Adipocyte (in vitro differentiated cells): ENCODE results near the gene PSKH1.
"Not testable (repeated sequence)": the region's sequence is repeated elsewhere in the genome, so short reads cannot be mapped to it uniquely, and the experiment has no call there.

Source experiments
- DNase-seq: peaks from one replicate; pipeline ENCODE4 v3.0.0-alpha.2; 2015; ENCODE audit warnings: low read depth
- H3K27me3 ChIP-seq: replicated peaks from 2 replicates; pipeline ENCODE4 v1.7.0; 2013; ENCODE audit warnings: mild to moderate bottlenecking, low read length, moderate library complexity; ENCODE audit not compliant: control insufficient read depth, insufficient read depth
- H3K36me3 ChIP-seq: 2 replicates; pipeline ENCODE4 v1.7.0; 2013; ENCODE audit warnings: low read length, mild to moderate bottlenecking, moderate library complexity; ENCODE audit not compliant: control insufficient read depth, insufficient read depth, severe bottlenecking
- H3K4me1 ChIP-seq: 2 replicates; pipeline ENCODE4 v1.7.0; 2013; ENCODE audit warnings: mild to moderate bottlenecking, low read length, moderate library complexity; ENCODE audit not compliant: control insufficient read depth, insufficient read depth
- H3K4me3 ChIP-seq: 2 replicates; pipeline ENCODE4 v1.7.0; 2013; ENCODE audit warnings: mild to moderate bottlenecking, low read length, moderate library complexity
- H3K9ac ChIP-seq: 2 replicates; pipeline ENCODE4 v1.7.0; 2013; ENCODE audit warnings: mild to moderate bottlenecking, low read length, moderate library complexity
- H3K9me3 ChIP-seq: 2 replicates; pipeline ENCODE4 v1.7.0; 2013; ENCODE audit warnings: mild to moderate bottlenecking, low read length, moderate library complexity; ENCODE audit not compliant: control insufficient read depth

The PSKH1 gene

DNA sequence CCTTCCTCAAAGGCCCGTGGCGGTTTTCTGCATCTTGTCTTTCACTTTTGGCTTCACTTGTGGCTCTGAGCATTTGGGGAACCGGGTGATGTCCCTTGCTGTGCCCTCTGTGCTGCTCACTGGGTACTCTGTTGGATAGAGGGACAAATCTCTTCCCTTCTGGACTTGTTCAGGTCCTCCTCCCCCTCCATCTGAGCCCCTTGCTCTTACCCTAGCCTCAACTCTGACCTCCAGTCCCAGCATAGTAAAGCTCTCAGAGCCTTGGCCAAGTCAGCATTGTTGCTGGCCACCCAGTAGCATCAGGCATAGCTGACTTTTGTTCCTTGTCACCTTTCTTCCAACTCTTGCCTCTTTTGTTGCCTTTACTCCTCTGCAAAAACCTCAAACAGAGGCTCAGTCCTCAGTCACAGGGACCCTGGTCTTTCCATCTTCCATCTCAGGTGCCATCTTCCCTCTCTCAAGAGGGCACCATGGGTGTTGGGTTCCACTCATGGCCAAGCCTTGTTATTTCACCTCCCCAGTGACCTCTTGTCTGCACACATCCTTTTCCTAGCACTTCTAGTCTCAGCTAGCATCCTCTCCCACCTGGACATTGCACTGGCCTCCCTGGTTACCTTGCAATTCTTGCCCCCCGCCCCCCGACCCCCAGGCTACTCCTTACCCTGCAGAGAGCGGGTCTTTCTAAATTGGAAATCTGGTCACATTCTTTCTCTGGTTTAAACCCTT lies 44.0 kb downstream of the PSKH1 start:
- Histone ChIP-seq H3K9me3 (no peaks in the 10 kb centered on the region), H3K36me3 (peaks cover 26% of the 10 kb centered on the region), H3K4me3 (peak overlapping the region; percentile 98), H3K4me1 (peaks cover 29% of the 10 kb centered on the region), H3K27me3 (no peaks in the 10 kb centered on the region), H3K9ac (peak overlapping the region; percentile 98)
- peak; percentile 88 for DNase-seq

DNA sequence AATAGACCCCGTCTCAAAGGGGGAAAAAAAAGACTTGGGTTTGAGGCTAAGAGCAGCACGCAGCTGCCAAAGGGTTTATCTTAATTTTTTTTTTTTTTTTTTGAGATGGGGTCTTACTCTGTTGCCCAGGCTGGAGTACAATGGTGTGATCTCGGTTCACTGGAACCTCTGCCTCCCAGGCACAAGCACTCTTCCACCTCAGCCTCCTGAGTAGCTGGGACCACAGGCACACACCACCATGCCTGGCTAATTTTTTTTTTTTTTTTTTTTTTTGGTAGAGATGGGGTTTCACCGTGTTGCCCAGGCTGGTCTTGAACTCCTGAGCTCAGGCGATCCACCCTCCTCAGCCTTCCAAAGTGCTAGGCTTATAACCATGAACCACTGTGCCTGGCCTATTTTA lies 44.7 kb downstream of the PSKH1 start:
- not testable (repeated sequence) for H3K9me3 ChIP-seq, H3K9ac ChIP-seq, DNase-seq, H3K27me3 ChIP-seq
- Histone ChIP-seq H3K36me3 (peaks cover 32% of the 10 kb centered on the region), H3K4me1 (peaks cover 29% of the 10 kb centered on the region), H3K4me3 (peak overlapping the region; percentile 98)

DNA sequence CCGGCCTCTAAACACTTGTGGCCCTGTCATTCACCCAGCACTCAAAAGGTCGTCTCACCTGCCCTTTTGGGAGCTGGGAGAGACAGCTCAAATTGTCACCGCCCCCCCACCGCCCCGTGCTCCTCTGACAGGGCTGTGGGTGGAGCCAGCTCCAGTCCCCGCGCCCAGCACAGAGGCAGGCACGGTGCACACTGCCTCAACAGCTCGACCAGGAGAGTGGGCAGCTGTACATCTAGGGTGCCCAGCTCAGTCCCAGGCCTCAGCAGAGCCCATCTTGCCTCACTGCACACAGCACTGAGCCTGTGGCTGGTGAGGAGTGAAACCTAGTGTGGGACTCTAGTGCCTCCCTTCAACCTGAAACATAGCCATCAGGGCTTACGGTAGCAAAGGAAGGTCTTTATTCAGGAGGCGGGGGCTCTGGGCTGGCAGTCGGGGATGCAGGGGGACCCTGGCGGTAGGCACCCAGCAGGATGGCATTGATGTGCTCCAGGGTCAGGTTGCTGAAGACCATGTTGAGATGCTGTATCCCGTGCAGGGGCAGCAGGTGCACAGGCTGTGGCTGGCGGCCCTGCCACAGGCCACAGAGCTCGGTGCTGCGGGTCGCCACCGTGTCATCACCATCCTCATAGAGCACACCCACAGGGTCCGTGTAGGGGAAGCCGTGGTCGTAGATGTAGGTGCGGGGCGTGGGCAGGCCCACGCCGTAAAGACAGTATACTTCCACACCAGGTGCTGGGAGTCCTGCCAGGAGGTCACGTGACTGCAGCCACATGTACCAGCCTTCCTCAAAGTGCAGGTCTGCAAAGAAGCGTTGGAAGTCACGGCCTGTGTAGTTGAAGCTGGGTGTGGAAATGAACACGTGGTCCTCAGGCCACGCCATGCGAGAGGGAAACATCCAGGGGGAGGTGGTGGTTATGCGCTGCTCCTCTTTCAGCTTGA lies 46.7 kb downstream of the PSKH1 start:
- no peaks in the 10 kb centered on the region for H3K27me3 ChIP-seq
- H3K9me3 ChIP-seq = no peaks in the 10 kb centered on the region
- peaks cover 43% of the 10 kb centered on the region for H3K36me3 ChIP-seq
- H3K4me3 ChIP-seq = no peak overlapping the region
- no peak overlapping the region for H3K9ac ChIP-seq
- DNase-seq = no peak
- peaks cover 32% of the 10 kb centered on the region for H3K4me1 ChIP-seq

DNA sequence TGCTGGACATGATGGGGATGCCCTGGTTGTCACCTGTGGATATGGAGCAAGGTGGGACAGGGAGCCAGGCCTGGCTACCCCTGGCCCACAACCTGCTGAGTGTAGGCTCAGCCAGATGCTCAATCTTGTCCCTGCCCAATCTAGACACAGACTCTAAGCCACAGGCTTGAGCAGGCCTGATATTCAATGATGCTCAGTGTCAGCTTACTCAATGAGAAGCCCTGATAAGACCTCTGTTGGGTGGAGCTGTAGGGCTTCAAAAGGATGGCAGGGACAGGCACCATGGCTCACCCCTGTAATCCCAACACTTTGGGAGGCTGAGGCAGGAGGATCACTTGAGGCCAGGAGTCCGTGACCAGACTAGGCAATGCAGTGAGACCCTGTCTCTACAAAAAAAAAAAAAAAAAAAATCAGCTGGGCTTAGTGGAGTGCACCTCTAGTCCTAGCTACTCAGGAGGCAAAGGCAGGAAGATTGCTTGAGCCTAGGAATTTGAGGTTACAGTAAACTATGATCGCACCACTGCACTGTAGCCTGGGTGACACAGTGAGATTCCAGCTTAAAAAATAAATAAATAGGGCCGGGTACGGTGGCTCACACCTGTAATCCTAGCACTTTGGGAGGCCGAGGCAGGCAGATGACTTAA lies 47.5 kb downstream of the PSKH1 start:
- H3K36me3 ChIP-seq = peaks cover 51% of the 10 kb centered on the region
- peaks cover 32% of the 10 kb centered on the region for H3K4me1 ChIP-seq
- H3K27me3 ChIP-seq = no peaks in the 10 kb centered on the region

DNA sequence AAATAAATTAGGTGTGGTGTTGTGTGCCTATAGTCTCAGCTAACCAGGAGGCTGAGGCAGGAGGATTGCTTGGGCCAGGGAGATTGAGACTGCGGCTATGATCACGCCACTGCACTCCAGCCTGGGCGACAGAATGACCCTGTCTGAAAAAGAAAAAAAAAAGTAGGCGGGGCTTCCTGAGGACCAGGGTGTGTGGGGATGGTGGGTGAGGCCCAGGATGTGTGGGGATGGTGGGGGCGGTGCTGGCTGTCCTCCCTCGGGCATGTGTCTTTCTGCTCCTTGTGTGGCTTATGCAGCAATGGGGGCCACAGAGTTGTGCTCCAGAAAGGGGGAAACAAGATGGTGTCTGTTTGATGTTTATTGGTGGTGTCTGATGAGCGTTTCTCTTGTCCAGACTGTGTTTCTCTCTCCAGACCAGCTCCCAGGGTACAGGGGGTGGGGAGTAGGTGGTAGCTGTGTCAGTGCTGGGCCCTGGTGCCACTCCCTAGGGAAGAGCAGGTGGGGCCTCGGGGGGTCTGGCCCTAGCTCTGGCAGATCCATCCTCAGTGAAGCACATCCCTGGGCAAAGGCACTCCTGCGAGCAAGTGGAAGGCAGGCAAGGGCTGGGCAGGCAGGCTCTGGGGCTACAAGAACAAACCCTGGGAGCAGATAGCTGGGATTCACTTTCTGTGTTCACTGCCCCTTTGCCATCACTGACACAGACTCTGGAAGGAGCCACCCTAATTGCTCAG lies 48.6 kb downstream of the PSKH1 start:
- peaks cover 62% of the 10 kb centered on the region for H3K36me3 ChIP-seq
- peaks cover 34% of the 10 kb centered on the region for H3K4me1 ChIP-seq

More for the DNA sequence above, 47.5 kb downstream of the PSKH1 start:
- no peak for DNase-seq
- no peaks in the 10 kb centered on the region for H3K9me3 ChIP-seq
- H3K9ac ChIP-seq = no peak overlapping the region
- no peak overlapping the region for H3K4me3 ChIP-seq

DNA sequence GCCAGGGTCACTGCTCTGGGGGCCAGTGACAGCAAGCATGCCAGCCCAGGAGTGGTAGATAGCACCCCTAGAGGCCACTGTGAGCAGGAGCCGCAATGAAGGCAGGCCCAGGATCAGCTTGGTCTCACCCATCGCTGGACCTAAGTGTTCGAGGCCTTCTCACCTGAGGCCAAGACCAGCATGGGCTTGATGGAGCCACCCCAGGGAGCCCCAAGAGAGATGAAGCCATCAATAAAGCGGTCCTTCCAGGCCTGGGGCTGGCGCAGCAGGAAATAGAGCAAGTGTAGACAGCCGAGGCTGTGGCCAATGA lies 49.1 kb downstream of the PSKH1 start:
- DNase-seq = peak; percentile 53
- H3K27me3 ChIP-seq = no peaks in the 10 kb centered on the region
- peaks cover 67% of the 10 kb centered on the region for H3K36me3 ChIP-seq
- H3K9ac ChIP-seq = no peak overlapping the region
- no peak overlapping the region for H3K4me3 ChIP-seq
- no peaks in the 10 kb centered on the region for H3K9me3 ChIP-seq
- peaks cover 29% of the 10 kb centered on the region for H3K4me1 ChIP-seq

More for the DNA sequence above, 48.6 kb downstream of the PSKH1 start:
- Histone ChIP-seq H3K9ac (no peak overlapping the region), H3K9me3 (no peaks in the 10 kb centered on the region), H3K27me3 (no peaks in the 10 kb centered on the region), H3K4me3 (no peak overlapping the region)
- DNase-seq = no peak

DNA sequence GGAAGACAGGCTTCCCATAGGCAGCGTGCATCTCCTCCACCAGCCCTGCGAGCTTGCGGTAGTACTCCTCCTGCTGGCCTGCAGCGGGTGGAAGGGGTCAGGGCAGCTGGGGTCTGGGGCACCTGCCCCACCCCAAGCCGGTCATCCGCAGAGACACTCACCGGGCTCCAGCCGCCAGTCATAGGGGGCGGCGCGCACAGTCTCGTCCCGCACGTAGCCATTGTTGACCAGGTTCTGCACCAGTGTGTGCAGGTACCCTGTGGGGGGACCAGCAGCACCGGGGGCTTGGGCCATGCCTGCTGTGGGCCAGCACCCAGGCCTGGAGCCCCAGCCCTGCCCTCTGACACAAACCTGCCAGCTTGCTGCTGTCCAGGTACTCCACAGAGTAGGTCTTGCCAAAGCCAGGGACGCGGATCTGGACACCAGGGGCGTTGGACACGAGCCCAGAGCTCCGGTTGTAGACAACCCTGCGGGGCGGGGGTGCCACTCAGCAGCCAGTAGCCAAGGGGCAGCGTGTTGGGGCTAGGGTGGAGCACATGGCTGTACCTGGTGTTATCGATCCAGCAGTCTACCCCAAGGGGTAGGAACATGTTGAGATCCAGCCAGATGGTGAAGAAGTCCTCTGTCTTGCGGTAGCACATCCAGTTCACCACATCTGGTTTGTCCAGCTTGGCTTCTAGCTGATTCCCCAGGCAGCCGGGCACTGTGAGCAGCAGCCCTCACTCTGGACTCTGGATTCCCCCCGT lies 49.6 kb downstream of the PSKH1 start:
- Histone ChIP-seq H3K4me3 (no peak overlapping the region), H3K36me3 (peaks cover 72% of the 10 kb centered on the region), H3K9me3 (no peaks in the 10 kb centered on the region), H3K9ac (peak overlapping the region; percentile 80), H3K4me1 (peaks cover 25% of the 10 kb centered on the region), H3K27me3 (no peaks in the 10 kb centered on the region)
- no peak for DNase-seq

DNA sequence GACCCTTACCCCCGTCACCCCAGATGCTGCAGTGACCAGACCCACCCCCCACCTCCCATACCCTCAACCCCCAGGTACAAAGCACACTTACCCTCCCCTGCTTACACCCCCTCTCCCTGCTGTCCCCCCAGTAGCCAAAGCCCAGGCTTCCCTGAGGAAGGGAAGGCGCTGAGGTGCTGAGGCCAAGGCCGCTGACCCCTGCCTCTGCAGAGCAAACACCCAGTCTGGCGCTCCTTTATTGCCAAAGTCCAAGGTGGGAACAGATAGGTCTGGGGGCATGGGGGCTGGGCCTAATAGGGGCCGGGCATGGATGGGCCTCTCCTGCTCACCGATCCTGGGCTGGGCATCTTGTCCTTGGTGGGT lies 50.2 kb downstream of the PSKH1 start:
- Histone ChIP-seq H3K9me3 (no peaks in the 10 kb centered on the region), H3K27me3 (no peaks in the 10 kb centered on the region), H3K9ac (peak overlapping the region; percentile 80), H3K4me3 (peak overlapping the region; percentile 42), H3K4me1 (peaks cover 25% of the 10 kb centered on the region), H3K36me3 (peaks cover 78% of the 10 kb centered on the region)
- DNase-seq = no peak

DNA sequence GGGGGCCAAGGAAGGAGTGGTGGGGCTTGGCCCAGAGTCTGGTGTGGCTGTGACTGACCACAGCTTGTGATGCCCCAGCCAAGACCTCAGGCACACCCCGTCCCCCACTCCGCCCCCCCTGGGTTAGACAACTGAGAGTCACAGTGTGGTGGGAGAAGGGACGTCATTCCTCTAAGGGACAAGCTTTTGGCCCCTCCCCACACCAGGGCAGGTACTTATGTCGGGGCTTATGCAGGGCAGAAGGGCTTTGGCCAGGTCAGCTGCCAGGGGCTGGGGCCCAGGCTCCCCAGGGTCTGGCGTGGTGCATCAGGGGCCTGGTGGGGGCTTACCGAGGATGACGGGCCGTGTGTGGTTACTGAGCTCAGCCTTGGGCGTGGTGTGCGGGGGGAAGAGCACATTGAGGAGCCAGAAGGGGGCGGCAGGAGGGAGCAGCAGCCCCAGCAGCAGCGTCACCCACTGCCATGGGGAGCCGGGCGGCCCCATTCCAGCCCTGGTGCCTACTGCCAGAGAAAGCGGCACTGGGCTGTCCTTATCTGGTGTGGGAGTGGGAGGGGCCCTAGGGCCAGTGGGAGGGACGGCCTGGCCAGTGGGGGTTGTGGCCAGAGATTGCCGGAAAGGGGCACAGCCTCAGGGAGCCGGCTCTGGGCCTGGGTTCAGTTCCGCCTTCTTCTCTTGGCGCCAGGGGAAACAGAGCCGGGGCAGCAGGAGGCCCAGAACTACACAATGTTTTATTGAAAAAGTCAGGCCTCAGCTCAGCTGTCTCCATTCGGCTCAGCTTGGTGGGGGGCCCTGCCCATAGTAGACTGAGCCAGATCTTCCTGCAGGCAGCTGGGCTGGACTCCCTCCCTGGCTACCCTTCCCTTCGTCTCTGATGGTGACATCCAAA lies 50.8 kb downstream of the PSKH1 start, which contains the start of gene LCAT:
TSS of gene LCAT (minus strand) at position 502 of the 886 bp plus-strand sequence. CDS start at position 483, 19 bp downstream.
- H3K9me3 ChIP-seq = no peaks in the 10 kb centered on the region
- no peaks in the 10 kb centered on the region for H3K27me3 ChIP-seq
- H3K4me1 ChIP-seq = peaks cover 25% of the 10 kb centered on the region
- H3K36me3 ChIP-seq = peaks cover 84% of the 10 kb centered on the region
- DNase-seq = no peak
- H3K9ac ChIP-seq = peak within 1 kb of the TSS; percentile 80
- peak within 1 kb of the TSS; percentile 42 for H3K4me3 ChIP-seq
